NB4 (cell line): ENCODE data around the gene SPAG17.

ENCODE experiments used
- DNase-seq: peaks from one replicate; pipeline ENCODE4 v3.0.0; 2010; ENCODE audit warnings: low read depth
- H3K4me3 ChIP-seq: one replicate; pipeline ENCODE4 v1.5.1; 2011; ENCODE audit warnings: mild to moderate bottlenecking, low read depth, low read length, moderate library complexity
- CTCF ChIP-seq: IDR thresholded peaks from one replicate; pipeline ENCODE4 v1.5.1; 2012; ENCODE audit warnings: low read depth, low read length
- MAX ChIP-seq: IDR thresholded peaks from 2 replicates; pipeline ENCODE4 v1.6.1; 2011; ENCODE audit warnings: low read depth, low read length
- MYC ChIP-seq: IDR thresholded peaks from 2 replicates; pipeline ENCODE4 v1.6.1; 2011; ENCODE audit warnings: low read depth, low read length
- POLR2A ChIP-seq: IDR thresholded peaks from 2 replicates; pipeline ENCODE4 v1.6.1; 2011; ENCODE audit warnings: mild to moderate bottlenecking; ENCODE audit not compliant: insufficient read length; ENCODE audit errors: extremely low read depth

The SPAG17 gene

GRCh38 chr1:118097622-118098348, 87.2 kb downstream of the SPAG17 start:
- no peak for TF ChIP-seq MAX
- TF ChIP-seq POLR2A = no peak
- no peak for TF ChIP-seq MYC
- TF ChIP-seq CTCF = no peak
- DNase-seq = no peak
- H3K4me3 ChIP-seq = no peak overlapping the region

- no peak overlapping the region for H3K4me3 ChIP-seq
- DNase-seq = no peak
- TF ChIP-seq POLR2A (no peak), CTCF (no peak), MYC (no peak), MAX (no peak)
Observed at GRCh38 chr1:118093017-118093416, 92.0 kb downstream of the SPAG17 start.

GRCh38 chr1:118090130-118090529, 94.9 kb downstream of the SPAG17 start:
- H3K4me3 ChIP-seq = no peak overlapping the region
- no peak for TF ChIP-seq POLR2A
- TF ChIP-seq MAX = no peak
- no peak for TF ChIP-seq CTCF
- TF ChIP-seq MYC = no peak
- DNase-seq = no peak

GRCh38 chr1:118085365-118085764, 99.7 kb downstream of the SPAG17 start:
- no peak for DNase-seq
- no peak overlapping the region for H3K4me3 ChIP-seq
- TF ChIP-seq POLR2A = no peak
- TF ChIP-seq MYC = no peak
- no peak for TF ChIP-seq CTCF
- TF ChIP-seq MAX = no peak

GRCh38 chr1:118084400-118084799, 100.6 kb downstream of the SPAG17 start:
- no peak for DNase-seq
- TF ChIP-seq CTCF = no peak
- TF ChIP-seq MYC = no peak
- no peak for TF ChIP-seq MAX
- no peak for TF ChIP-seq POLR2A
- H3K4me3 ChIP-seq = no peak overlapping the region
